Measurements from ENCODE around the gene ITPRIPL1. TPM values are rescaled to one million over a fixed set of nuclear protein-coding genes. Genes with fewer than 3 reads are reported as not detected.

ITPRIPL1 gene, protein sequence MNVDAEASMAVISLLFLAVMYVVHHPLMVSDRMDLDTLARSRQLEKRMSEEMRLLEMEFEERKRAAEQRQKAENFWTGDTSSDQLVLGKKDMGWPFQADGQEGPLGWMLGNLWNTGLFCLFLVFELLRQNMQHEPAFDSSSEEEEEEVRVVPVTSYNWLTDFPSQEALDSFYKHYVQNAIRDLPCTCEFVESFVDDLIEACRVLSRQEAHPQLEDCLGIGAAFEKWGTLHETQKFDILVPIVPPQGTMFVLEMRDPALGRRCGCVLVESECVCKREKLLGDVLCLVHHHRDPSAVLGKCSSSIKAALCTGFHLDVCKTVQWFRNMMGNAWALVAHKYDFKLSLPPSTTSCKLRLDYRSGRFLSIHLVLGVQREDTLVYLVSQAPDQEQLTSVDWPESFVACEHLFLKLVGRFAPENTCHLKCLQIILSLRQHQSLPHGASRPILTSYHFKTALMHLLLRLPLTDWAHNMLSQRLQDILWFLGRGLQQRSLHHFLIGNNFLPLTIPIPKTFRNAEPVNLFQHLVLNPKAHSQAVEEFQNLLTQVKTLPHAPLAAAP
- total RNA-seq = 1.2 TPM
- polyA plus RNA-seq (ENCODE audit: insufficient read depth, low read depth, low replicate concordance) = 0.73 TPM
- long read RNA-seq, donor 1, full-length matches to known transcripts = 4 of 4 reads
- long read RNA-seq, donor 1, partial matches to known transcripts = 0 of 4 reads
- long read RNA-seq, donor 1, other reads (novel, unspliced or antisense) = 0 of 4 reads
- long read RNA-seq, donor 2, full-length matches to known transcripts = 4 of 4 reads
- long read RNA-seq, donor 2, partial matches to known transcripts = 0 of 4 reads
- long read RNA-seq, donor 2, other reads (novel, unspliced or antisense) = 0 of 4 reads
- long read RNA-seq, donor 3, full-length matches to known transcripts = 7 of 7 reads
- long read RNA-seq, donor 3, partial matches to known transcripts = 0 of 7 reads
- long read RNA-seq, donor 3, other reads (novel, unspliced or antisense) = 0 of 7 reads
- long read RNA-seq, donor 4, full-length matches to known transcripts = 6 of 6 reads
- long read RNA-seq, donor 4, partial matches to known transcripts = 0 of 6 reads
- long read RNA-seq, donor 4, other reads (novel, unspliced or antisense) = 0 of 6 reads
- long read RNA-seq, donor 5, full-length matches to known transcripts = 1 of 1 reads
- long read RNA-seq, donor 5, partial matches to known transcripts = 0 of 1 reads
- long read RNA-seq, donor 5, other reads (novel, unspliced or antisense) = 0 of 1 reads
- long read RNA-seq, donor 6, full-length matches to known transcripts = 1 of 1 reads
- long read RNA-seq, donor 6, partial matches to known transcripts = 0 of 1 reads
- long read RNA-seq, donor 6, other reads (novel, unspliced or antisense) = 0 of 1 reads
- long read RNA-seq, donor 7, partial matches to known transcripts = 0 of 1 reads
- long read RNA-seq, donor 7, other reads (novel, unspliced or antisense) = 0 of 1 reads
- long read RNA-seq, donor 8, full-length matches to known transcripts = 2 of 2 reads
- long read RNA-seq, donor 8, partial matches to known transcripts = 0 of 2 reads
- long read RNA-seq, donor 8, other reads (novel, unspliced or antisense) = 0 of 2 reads
- long read RNA-seq, donor 9, full-length matches to known transcripts = 3 of 3 reads
- long read RNA-seq, donor 9, partial matches to known transcripts = 0 of 3 reads
- long read RNA-seq, donor 9, other reads (novel, unspliced or antisense) = 0 of 3 reads
- long read RNA-seq, donor 10, full-length matches to known transcripts = 3 of 3 reads
- long read RNA-seq, donor 10, partial matches to known transcripts = 0 of 3 reads
- long read RNA-seq, donor 10, other reads (novel, unspliced or antisense) = 0 of 3 reads

- no peak within 1 kb of the TSS for H3K27ac ChIP-seq (ENCODE audit: low read depth in 2 of 2, low read length in 2 of 2)
- DNase-seq = peak in 4 of 5 donors; percentile 45 to 66 (median 49)
- no peak for FAIRE-seq
- H3K36me3 ChIP-seq (ENCODE audit: control insufficient read depth in 2 of 3, insufficient read depth in 3 of 3, low read length in 3 of 3) = no peaks in the 10 kb centered on the region
- intact Hi-C loops (cut with DNase I) = no loop called here
- H3K4me3 ChIP-seq (ENCODE audit: low read length in 3 of 3) = peak within 1 kb of the TSS; percentile 46 to 61 (median 53)
- no peak for TF ChIP-seq CTCF (IDR thresholded peaks at IDR 0.05; ENCODE audit: borderline replicate concordance, extremely low read depth, insufficient read depth)
- H3K9ac ChIP-seq (ENCODE audit: low read length in 3 of 3) = peak within 1 kb of the TSS in 2 of 3 donors; percentile 3 to 47
- peaks cover 13% of the 10 kb centered on the region for H3K27me3 ChIP-seq (ENCODE audit: control insufficient read depth, insufficient read depth, low read length)
- peaks cover 0 to 7% (median 0%) of the 10 kb centered on the region in 3 donors for H3K4me1 ChIP-seq (ENCODE audit: control insufficient read depth in 2 of 3, insufficient read depth in 2 of 3, low read depth in 1 of 3, low read length in 3 of 3)
- no peaks in the 10 kb centered on the region for H3K9me3 ChIP-seq (ENCODE audit: control insufficient read depth in 2 of 3, insufficient read depth in 1 of 3, low read length in 3 of 3)
These were observed at the start of gene ITPRIPL1 for GRCh38 chr2:96325041-96325883. TSS of gene ITPRIPL1 (plus strand) at chr2:96325317. CDS start at chr2:96325840, 523 bp downstream.

GRCh38 chr2:96276787-96277499, 48.2 kb upstream of the ITPRIPL1 start:
- intact Hi-C loops (cut with DNase I) = no loop called here
- FAIRE-seq = no peak
- H3K27me3 ChIP-seq (ENCODE audit: control insufficient read depth, insufficient read depth, low read length) = no peaks in the 10 kb centered on the region
- H3K36me3 ChIP-seq (ENCODE audit: control insufficient read depth in 2 of 3, insufficient read depth in 3 of 3, low read length in 3 of 3) = peaks cover 22 to 58% (median 48%) of the 10 kb centered on the region in 3 donors
- H3K9ac ChIP-seq (ENCODE audit: low read length in 3 of 3) = no peak overlapping the region
- H3K9me3 ChIP-seq (ENCODE audit: control insufficient read depth in 2 of 3, insufficient read depth in 1 of 3, low read length in 3 of 3) = no peaks in the 10 kb centered on the region
- no peak overlapping the region for H3K27ac ChIP-seq (ENCODE audit: low read depth in 2 of 2, low read length in 2 of 2)
- H3K4me1 ChIP-seq (ENCODE audit: control insufficient read depth in 2 of 3, insufficient read depth in 2 of 3, low read depth in 1 of 3, low read length in 3 of 3) = peaks cover 0 to 11% (median 9%) of the 10 kb centered on the region in 3 donors
- no peak for TF ChIP-seq CTCF (IDR thresholded peaks at IDR 0.05; ENCODE audit: borderline replicate concordance, extremely low read depth, insufficient read depth)
- DNase-seq = no peak
- H3K4me3 ChIP-seq (ENCODE audit: low read length in 3 of 3) = no peak overlapping the region
